GM21737 (cell line): ENCODE results near the gene HRH4.
A peak's percentile ranks its signal among the peaks of the same experiment; 100 is the strongest.

Experiments
- ATAC-seq: cut with Tn5 transposase; IDR thresholded peaks from one replicate; pipeline ENCODE4 v1.9.1; 2021; ENCODE audit warnings: mild to moderate bottlenecking, moderate library complexity; ENCODE audit not compliant: unreplicated experiment

HRH4 gene, protein sequence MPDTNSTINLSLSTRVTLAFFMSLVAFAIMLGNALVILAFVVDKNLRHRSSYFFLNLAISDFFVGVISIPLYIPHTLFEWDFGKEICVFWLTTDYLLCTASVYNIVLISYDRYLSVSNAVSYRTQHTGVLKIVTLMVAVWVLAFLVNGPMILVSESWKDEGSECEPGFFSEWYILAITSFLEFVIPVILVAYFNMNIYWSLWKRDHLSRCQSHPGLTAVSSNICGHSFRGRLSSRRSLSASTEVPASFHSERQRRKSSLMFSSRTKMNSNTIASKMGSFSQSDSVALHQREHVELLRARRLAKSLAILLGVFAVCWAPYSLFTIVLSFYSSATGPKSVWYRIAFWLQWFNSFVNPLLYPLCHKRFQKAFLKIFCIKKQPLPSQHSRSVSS

DNA sequence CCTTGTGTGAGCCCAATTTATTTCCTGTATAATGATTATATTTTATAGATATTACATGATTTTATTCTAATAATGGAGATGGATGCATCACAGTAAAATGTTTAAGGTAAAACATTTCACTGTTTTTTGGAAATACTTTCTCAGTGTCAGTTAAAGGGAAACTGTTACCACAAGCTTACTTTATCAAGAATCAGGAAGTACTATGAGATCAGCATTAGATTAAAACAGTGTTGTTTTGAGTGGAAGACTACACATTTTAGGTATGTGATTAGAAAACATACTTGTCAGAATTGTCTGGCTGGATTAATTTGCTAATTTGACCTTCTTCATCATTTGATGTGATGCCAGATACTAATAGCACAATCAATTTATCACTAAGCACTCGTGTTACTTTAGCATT, at the start of gene HRH4:
Gene HRH4 (plus strand): TSS at position 250 of the 400 bp plus-strand sequence. CDS start 92 bp downstream, at position 342.
- no peak for ATAC-seq

DNA sequence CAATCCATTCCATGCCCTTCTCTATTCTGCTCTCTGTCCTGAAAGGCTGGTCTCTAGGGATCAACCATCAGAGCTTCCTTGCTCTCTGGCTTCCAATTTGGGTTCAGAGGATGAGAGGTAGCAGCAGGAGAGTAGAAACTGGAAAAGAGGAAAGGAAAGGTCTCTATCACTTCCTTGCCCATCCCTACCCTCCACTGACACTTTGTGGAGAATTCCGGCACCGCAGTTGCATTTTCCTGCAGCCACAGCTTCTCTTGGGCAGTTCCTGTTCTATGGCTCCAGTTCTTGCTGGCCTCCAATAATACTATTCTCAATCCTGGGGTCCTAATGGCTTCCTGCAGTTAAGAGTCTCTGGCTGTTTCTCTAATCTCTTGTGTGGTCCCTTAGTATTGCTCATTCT, 47.3 kb upstream of the HRH4 start:
- no peak for ATAC-seq

DNA sequence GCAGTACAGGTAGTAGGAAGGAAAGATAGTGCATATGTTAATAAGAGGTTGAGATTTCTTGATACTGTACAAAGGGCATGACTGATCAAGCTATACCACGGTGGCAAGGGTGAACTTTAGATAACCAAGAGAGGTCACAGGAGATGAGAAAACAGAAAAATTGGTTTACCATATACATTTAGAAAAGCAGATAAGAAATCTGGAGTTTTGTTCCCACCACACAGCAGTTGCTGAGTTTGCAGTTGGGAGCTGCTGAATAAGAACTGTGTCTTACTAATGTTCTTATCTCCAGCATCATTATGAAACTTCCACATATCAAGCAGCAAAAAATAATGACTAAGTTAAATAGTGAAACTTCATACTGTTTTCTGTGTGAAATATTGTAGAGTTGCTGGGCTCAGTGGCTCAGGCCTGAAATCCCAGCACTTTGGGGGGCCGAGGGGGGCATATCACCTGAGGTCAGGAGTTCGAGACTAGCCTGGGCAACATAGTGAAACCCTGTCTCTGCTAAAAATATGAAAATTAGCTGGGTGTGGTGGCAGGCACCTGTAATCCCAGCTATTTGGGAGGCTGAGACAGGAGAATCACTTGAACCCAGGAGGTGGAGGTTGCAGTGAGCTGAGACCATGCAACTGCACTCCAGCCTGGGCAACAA, 46.0 kb upstream of the HRH4 start:
- no peak for ATAC-seq

DNA sequence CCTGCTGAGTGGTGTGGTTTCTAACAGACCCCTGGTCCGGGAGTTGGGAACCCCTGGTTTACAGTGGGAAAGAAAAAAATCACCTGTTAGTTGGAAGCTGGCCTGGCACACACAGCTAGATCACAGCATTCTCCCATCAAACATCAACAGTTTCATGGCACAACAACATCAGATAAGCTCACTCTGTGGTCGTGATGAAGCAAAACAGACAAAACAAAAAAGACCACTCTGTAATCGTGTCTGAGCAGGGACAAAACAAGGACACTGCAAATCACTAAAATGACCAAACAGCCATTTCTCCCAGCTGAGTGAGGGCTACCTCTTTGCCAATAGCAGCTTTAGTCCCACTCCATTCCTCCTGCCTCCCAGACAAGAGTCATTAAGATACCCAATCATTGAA, 43.0 kb upstream of the HRH4 start:
- no peak for ATAC-seq

DNA sequence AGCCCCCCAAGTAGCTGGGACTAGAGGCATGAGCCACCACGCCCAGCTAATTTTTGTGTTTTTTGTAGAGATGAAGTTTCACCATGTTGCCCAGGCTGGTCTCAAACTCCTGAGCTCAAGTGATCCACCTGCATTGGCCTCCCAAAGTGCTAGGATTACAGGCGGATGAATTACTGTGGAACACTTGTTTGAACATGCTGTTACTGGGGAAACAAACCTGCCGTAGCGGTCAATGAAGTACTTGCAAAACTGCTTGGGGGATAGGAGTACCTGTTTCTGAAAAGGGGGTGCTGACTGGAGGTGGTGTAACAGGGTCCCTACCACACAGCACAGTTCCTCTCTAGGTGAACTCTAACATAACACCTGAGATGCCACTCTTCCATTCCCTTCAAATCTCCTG, 39.9 kb upstream of the HRH4 start:
- no peak for ATAC-seq

DNA sequence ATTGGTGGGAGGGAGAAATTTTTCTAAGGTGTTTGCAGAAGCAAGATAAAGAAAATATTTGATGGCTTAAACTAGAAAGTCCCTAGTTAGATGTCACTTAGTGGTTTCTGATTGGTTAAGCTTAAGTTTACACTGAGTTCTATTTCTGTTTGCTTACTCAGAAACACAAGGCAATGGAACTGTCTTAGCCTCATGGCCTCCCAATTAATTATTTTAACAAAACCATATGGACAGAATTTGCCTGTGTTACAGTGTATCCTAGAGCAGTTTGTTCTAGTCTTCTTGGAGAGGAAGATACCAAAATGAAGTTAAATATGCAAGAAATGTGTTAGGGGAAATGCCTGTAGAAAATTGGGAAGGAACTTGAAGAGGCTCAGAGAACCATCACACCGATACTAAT, 38.6 kb upstream of the HRH4 start:
- ATAC-seq: no peak

DNA sequence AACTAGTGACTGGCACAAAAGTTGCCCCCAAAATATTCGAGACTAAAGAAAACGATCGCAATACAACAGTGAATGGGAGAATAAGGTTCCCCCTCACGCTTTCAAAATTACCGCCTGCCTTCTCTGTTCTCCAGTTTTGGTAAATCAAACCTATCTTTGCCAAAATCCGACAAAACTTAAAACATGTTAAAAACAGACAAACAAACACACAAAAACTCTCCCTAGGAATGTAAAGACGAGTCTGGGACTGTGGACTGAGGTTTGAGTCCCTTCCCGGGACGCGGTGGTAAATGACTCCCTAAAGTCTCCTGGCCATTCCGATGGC, 34.4 kb upstream of the HRH4 start:
- no peak for ATAC-seq

DNA sequence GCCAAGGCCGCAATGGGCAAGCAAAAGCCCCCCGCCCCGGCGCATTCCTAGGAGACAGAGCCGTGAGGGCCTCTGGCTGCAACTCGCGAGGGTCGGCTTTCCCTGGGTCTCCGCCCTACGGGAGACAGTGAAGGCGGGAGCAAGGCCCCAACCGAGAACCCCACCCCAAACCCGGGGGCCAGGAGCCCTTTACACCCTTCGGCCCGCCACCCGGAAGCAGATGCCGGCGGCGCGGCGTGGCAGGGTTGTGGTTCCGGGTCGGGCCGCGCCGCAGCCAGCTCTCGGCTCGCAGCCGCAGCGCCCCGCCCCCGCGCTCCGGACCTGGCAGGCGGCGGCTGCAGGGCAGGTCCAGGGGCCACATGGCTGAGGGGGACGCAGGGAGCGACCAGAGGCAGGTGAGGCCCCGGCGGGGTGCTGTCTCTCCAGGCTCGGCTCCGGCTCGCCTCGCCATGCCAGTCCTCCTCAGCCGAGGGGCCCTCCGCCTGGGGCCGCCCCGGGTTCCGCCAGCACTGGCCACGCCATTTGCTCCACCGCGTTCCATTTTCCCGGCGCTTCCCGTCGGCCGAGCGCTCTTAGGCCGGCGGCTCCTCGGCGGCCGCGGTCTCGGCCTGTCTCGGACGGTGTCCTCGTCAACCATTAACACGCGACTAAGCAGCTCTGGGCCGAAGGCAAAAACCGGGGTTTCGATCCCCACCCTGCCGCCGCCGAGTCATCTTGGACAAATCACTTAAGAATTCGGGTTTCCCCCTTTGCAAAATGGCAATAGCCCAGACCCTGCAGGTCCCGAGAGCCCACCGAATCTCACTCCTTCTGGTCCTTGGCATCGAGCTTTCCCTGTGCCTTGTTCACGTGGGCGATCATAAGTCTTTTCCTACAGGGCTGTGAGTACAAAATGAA, 33.8 kb upstream of the HRH4 start, which contains the start of gene IMPACT:
Gene IMPACT (plus strand): TSS at position 273 of the 897 bp plus-strand sequence. CDS start 87 bp downstream, at position 360.
- ATAC-seq: peak; percentile 88

DNA sequence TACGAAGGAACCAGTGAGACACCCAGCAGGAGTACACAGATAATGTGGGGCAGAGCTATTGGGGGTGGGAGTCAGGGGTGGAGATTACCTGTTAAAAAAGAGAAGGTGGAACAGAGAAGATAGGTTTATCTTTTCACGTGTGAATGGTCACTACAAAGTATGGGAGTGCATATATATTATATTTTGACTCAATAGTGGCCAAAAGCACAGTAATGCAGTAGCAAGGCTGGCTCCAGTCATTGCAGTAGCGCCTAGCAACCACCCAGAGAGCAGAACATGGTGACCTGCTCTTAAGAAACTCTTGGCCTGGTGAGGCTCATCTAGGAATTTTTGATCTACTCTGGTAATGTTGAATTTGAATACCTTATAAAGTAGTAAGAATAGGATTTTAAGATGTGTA, 33.0 kb upstream of the HRH4 start:
- ATAC-seq: no peak

DNA sequence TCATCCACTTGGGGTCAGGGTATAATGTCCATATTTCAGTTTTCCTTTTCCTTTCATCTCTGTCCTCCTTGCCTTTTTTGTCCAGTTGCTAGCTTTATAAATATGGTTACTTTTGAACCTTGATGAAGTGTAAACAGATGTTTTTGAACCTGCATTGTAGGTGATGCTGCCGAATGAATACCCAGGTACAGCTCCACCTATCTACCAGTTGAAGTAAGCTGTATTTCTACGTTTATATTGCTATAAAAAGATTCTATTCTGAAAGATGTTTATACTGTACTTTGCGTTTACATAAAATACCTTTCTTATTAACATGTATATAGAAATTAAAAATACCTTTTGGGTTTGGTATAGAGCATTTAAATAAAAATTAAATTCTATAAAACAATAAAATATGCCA, 31.7 kb upstream of the HRH4 start:
- ATAC-seq: no peak

DNA sequence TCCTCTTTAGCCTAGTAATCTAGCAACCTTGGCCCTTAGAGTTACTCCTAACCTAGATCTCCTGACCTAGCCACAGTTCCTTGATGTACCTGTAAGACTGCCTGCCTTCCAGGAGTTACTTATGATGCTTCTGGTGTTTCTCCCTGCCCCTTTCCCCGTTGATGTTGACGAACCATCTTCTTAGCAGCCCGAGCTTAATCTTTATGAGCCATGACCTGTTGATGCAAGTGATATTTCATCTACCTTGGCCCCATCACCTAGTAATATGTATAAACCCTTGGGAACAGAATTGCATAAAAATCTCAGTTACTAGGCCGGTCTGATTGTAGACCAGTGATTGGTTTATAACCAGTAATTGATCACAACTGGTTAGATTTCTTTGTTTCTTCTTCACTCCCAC, 31.2 kb upstream of the HRH4 start:
- ATAC-seq: no peak

DNA sequence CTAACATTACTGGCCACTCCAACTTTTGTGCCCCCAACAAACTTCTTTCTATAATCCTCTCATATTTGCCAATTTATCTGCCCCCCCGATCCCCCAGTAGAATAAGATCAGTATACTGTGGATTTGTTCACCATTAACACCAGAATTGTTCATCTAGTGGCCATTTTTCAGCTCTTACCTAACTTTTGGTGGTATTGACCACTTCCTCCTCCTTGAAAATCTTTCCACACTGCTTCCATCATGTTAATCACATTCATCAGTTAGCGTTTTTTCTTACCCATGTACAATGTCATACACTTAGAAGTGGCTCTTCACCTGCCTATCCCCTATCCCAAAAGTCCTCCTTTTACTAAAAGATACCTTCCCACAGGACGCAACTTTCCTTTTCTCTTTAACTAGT, 27.8 kb upstream of the HRH4 start:
- ATAC-seq: no peak

DNA sequence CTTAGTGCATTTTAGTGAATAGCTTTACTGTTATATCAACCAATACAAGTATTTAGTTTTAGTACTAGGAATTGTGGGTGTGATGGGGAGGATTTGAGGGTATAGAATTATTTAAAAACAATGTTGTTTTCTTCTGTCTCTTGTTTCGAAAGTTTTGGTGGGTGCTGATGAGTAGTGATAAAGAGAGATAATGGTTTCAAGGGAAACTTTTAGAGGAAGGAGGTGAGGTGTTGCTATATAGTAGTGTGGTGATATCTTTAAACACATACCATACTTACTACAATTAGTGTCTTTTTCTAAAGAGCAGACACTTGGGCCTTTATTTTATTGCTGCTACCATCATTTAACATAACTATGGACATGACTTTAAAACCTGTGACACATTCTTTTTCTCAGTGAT, 23.5 kb upstream of the HRH4 start:
- ATAC-seq: no peak

DNA sequence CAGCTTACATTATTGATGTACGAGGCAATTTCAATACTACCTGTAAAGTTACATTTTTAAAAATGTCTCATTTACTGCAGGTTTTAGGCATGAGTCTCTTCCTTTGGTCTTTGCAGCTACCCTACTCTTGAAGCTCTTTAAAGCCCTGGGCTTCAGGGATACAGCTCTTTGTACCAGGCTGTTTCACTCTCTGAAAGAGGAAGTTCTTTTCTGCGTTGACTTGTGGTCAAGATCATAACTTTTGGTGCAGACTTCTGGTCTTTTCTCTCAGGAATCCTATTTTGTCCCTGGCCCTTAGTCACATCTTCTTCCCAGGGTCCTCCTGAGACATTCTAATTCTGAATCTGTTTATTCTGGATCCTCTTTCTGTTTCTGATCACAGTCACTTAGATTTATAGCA, 16.6 kb upstream of the HRH4 start:
- ATAC-seq: no peak

DNA sequence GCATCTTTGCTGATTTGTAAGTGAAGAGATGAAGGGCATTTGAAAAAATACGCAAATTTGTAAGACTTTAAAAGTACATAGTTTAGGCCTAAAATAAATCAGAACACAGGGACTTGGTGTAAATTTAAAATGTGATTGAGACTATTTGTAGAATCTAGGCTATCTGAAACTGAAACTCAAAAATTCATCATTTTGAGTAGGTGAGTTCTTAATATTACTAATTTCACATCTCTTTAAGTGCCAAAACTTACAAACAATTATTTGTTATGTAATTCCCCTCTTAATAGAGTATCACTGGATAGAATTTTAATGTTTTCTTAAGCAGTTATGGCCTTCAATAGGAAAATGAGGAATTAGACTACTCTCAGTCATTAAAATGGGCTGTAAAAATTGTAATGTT, 14.0 kb upstream of the HRH4 start:
- ATAC-seq: no peak

DNA sequence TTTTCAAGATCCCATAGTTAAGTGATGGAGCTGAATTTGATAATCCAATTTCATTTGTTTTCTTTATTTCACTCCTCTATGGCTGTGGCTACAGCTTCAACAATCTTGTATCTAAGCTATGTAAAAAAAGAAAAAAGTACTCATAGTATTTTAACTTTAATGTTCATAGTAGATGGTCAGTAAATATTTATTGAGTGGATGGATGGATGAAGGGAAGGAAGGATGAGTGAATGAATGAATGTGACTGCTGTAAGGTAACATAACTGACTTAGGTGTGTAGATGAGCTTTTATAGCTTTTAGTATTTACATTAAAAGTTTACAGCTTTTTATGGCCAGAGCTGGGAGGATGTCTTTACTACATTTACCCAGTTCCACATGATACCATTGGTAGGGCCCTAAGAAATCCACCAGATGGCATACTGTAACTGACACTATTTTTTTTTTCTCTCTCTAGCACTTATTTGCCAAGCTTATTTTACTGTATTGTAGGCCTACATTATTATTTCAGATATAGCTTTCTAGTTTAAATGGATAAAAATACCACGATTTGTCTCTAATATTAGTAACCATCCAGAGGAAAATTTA, 13.4 kb upstream of the HRH4 start:
- ATAC-seq: no peak

DNA sequence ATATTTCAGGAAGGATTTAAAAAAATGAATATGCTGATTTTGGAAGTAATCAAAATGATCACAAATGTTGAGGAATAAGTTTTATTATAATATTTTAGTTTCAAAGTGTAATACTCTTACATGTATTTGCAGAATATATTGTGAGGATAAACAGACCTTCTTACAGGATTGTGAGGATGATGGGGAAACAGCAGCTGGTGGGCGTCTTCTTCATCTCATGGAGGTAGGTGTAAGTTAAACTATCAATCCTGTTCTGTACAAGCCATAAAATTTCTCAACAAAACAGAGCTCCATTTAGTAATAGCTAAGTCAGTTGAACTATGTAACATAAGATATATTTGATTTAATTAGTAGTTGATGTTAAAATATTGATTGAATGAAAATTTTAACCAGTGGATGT, 12.5 kb upstream of the HRH4 start:
- no peak for ATAC-seq

DNA sequence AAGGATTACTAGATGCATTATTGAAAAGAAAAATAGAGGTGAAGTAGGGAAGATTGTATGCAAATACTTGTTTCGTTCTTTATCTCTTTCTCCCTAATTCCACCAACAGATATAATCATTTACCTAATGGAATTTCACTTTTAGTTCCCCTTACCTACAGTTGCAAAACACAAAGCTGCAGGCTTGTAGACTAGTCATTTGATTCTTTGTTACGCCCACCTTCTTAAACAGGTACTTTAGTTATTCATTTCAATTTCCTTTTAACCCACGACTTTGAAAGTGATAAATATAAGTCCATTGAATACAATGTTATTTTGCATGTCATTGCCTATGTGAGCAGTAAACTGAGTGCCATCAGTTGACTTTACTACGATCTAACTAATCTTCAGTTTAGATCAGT, 3.9 kb upstream of the HRH4 start:
- ATAC-seq: peak; percentile 83

DNA sequence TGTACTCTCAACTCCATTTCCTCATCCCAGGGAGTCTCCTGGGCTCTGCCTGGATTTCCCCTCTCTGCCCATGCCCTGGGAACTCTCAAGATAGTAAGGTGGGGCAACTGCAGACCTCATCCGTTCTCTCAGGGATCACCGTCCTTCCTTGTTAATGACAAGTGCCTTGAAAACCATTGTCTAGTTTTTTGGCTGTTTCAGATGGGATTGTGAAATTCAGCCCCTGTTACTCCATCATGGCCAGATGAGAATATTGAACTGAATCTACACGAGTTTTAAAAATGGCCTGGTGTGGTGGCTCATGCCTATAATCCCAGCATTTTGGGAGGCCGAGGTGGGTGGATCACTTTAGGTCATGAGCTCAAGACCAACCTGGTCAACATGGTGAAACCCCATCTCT, 665 bp upstream of the HRH4 start:
- no peak for ATAC-seq

DNA sequence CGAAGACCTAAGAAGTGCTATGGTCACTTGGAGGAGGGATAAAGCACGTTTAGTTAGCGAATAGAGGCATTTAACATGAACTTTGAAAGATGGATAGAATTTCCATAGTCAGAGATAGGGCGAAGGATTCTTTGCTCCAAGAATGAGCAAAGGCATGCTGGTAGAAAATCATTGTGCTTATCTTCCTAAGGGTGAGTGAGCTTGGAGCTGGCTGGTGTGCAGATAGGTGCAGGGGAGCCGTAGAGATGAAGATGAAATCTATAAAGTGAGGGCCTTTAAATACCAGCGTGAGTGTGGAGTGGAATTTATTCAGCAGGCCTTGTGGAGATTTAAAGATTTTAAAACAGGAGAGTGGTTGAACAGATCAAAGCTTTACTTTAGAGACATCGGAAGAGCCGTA, 1.6 kb downstream of the HRH4 start:
- no peak for ATAC-seq
